Right renal pelvis (tissue), 4 donors: ENCODE data around the gene KLHDC3. TPM values are rescaled to one million over a fixed set of nuclear protein-coding genes. Genes with fewer than 3 reads are reported as not detected.
A peak's percentile ranks its signal among the peaks of the same experiment; 100 is the strongest.

ENCODE experiments used
- DNase-seq, 4 donors: peaks; one replicate each; pipeline ENCODE4 v3.0.0-alpha.2; 2013; ENCODE audit warnings: low read depth in 4 of 4, low spot score in 3 of 4, missing footprints in 1 of 4
- polyA plus RNA-seq, 4 donors: library from polyadenylated mRNA; unstranded; fragments of 120-200 nt; gene quantifications; one replicate each; pipeline ENCODE4 v1.2.1, GENCODE V29; 2013; ENCODE audit not compliant: insufficient read length in 4 of 4

KLHDC3 gene
- 100 to 1,000 TPM in 2 of 4 donors, 10 to 100 TPM in 2; 98.2 to 109 (median 99.7) TPM for polyA plus RNA-seq

- DNase-seq, result peak; percentile 94 to 100 (median 99)
Measured at GRCh38 chr6:43013843-43014433, at the start of gene KLHDC3, which contains the start of gene MEA1. Gene KLHDC3, plus strand, starts transcription at chr6:43014249. Its CDS starts 2,944 bp downstream, at chr6:43017193. Gene MEA1, minus strand, starts transcription at chr6:43013946. Its CDS starts 133 bp downstream, at chr6:43013813.

- no peak for DNase-seq
Measured at GRCh38 chr6:42966571-42966970, 47.5 kb upstream of the KLHDC3 start.

DNA sequence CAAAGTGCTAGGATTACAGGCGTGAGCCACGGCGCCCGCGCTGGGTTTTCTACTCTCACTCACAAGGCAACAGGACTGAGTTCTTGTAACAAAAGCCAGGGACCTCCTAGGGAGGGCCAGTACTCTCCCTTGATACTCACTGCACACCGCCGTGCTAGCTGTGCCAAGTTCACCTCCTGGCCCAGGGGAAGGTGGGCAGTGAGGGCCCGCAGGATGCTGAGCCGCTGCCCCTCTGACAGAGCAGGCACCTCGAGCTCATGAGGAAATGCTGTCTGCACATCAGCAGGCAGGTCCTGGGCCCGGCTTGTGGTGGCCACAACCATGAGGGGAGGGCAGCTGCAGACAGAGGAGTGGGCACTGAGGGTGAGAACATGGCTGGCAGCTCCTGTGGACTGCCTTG, 46.8 kb upstream of the KLHDC3 start:
- no peak for DNase-seq

- DNase-seq, result no peak
Measured at GRCh38 chr6:42968126-42968701, 45.8 kb upstream of the KLHDC3 start.

DNA sequence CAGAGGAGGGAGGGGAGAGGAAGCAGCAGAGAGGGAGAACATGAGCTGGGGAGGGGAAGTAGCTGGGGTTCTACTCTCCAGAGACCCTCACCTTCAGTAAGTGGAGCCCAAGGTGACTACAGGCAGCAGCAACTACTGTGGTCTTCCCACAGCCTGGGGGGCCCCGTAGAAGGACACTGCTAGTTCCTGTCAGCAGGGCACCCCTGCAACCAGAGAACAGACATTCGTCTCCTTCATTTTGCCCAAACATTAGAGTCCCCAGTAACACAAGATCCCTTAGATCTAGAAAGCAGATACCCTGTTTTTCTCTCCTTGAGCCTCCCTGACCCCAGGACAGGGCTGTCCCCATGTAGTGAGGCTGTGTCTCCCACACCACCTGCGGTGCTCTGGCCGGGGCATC, 45.3 kb upstream of the KLHDC3 start:
- no peak for DNase-seq

GRCh38 chr6:42969431-42969830, 44.6 kb upstream of the KLHDC3 start:
- DNase-seq, result no peak

DNA sequence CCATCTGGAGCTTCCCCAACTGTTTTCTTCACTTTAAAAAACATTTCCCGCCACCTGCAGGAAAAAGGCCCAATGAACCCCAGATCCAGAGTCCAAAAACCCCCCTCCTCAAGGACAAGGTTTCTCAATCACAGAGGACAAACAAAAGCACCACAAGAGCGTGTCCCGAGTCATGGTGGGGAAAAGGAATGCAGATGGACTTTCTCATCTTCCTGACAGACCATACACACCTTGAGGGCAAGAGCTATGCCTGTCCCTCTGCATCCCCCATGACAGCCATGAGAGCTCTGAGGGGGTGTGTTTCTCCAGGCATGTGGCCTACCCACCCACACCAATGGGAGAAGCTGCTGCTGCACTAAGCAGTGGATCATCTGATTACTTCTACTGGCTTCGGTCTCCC, 44.1 kb upstream of the KLHDC3 start:
- no peak for DNase-seq

DNA sequence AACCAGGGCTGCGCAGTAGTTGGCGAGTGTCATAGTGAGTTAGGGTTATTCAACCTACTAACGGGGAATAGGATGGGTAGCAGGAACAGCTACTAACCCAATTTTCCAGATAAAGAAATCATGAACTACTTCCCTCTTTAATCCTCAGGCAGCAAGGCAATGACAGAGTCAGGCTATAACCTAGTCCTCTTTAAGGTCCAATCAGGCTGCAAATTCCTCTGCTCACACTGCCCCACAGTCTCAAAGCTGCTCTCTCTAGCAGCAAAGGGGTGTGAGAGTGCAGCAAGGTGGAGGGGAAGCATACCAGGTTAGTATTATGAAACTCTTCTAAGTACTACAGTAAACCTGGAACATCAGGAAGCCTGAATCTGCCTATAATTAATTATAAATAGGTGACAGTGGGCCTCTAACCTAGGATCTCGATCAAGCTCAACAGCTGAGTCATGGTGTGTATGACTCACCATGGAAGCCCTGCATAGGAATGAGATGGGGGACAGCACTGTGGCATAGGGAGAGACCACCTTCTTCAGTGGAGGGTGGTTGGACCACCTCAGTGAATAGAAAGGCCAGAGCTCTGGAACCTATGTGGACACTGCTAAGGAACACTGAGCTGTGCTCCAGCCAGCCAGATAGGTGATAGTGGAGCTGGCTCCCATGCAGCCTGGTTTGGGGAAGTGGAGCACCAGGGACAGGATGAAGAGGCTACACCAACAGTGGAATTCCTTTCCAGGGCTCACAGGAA, 43.0 kb upstream of the KLHDC3 start:
- no peak for DNase-seq

DNA sequence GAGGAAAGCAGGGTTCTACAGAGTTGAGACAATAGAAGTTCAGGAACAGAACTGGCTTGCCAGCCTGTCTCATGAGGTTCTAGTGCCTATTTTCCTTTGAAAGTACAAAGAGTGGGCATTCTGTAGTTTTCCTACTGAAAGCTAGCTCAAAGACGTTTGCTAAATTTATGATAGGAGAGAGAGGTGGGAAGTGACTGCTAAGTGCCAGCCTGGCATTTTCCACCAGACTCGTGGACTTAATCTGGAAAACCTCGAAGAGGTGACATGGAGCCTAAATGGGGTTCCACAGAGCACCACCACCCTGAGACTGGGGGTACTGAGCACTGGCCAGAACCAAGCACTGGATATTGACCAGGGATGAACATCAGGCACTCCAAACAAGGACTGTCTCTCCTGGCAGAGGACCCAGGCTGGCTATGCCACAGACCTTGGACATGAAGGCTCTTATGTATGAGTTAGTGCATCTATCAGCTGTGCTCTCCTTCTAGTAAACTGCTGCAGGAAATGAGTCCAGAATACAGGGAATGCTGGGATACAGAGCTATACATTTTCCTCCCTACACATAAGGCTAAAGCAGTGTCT, 42.2 kb upstream of the KLHDC3 start:
- no peak for DNase-seq

DNA sequence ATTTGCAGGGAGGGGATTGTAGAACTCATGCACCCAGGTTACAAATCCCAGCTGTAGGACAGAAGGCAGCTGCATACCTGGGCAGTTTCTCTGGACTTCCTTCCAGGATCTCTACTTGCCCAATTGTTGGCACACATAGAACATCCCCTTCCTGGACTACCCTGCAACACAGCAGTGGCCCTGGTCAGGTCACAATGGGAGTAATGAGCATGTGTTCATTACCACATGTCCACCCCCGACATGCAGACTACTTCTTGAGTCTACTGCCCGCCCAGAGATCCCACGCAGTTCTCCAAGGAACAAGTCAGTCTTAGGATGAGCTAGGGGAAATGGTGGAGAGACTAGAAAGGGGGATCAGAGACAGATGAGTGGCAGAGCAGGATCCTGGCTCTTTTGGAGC, 40.1 kb upstream of the KLHDC3 start:
- DNase-seq, result no peak

- no peak for DNase-seq
Measured at GRCh38 chr6:42974919-42975505, 39.0 kb upstream of the KLHDC3 start.

DNA sequence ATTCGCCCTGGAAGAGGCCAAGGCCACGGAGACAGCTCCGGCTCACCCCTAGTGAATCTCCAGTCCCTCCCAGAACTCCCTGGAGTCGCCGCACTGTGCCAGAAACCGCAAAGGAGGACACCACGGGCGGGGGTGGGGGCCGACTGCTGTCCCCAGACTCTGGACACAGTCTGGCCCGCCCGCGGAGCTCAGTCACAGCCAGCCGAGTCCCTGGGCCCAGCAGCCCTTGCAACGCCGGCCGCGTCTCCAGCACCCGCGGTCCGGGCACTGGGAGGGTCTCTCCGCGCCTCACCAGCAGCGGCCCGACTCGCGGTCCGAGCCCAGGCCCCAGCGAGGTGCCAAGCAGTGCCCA, 35.6 kb upstream of the KLHDC3 start:
- DNase-seq, result no peak

DNA sequence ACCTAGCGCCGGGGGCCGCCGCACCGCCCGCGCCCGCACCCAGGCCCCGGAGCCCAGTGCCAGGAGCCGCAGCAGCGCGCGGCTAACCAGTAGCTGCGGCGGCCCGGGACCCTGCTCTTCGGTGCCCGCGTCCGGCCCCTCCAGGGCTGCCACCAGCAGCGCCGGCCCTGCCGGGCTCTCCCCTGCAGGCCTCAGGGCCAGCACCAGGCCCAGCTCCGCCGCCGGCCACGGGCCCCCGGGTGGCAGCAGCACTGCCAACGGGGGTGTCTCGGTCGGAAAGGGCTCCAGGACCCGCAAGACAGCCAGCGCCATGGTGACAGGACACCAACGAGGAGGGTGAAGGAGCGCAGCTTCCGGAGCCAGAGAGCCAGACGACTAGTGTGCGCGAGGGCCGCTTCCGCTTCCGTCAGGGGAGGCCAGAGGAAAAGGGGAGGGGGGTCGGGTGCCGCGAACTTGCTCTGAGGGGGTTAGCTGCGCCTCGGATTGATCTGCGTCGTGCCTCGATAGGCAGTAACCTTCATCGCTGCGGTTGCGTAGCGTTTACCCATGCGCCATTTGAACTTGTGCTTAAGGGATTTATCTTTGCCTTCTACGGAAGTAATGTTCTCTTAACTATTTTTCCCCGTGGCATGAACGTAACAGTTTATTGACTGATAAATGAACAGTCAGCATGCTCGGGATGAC, 35.1 kb upstream of the KLHDC3 start, which contains the start of gene PEX6:
Gene PEX6 (minus strand): TSS at position 343 of the 684 bp plus-strand sequence. CDS start 31 bp downstream, at position 312.
- DNase-seq, result peak; percentile 63 to 74 (median 68)

GRCh38 chr6:42979523-42980177, 34.4 kb upstream of the KLHDC3 start:
- no peak for DNase-seq

DNA sequence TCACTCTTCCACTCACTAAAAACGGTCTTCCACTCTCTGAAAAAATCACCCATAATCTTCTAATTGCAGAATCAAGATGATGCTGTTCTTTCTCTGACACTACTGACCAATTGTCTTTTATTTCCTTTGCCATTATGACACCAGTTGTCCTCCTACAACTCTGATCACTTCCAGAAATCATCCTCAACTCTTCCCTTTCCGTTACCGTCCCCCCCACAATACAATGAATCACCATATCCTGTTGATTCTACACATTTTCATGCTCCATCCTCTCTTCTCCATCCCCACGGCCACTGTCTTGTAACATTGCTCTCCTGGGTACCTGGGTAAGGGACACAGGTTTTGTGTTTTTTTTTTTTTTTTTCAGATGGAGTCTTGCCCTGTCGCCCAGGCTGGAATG, 32.2 kb upstream of the KLHDC3 start:
- DNase-seq, result no peak

DNA sequence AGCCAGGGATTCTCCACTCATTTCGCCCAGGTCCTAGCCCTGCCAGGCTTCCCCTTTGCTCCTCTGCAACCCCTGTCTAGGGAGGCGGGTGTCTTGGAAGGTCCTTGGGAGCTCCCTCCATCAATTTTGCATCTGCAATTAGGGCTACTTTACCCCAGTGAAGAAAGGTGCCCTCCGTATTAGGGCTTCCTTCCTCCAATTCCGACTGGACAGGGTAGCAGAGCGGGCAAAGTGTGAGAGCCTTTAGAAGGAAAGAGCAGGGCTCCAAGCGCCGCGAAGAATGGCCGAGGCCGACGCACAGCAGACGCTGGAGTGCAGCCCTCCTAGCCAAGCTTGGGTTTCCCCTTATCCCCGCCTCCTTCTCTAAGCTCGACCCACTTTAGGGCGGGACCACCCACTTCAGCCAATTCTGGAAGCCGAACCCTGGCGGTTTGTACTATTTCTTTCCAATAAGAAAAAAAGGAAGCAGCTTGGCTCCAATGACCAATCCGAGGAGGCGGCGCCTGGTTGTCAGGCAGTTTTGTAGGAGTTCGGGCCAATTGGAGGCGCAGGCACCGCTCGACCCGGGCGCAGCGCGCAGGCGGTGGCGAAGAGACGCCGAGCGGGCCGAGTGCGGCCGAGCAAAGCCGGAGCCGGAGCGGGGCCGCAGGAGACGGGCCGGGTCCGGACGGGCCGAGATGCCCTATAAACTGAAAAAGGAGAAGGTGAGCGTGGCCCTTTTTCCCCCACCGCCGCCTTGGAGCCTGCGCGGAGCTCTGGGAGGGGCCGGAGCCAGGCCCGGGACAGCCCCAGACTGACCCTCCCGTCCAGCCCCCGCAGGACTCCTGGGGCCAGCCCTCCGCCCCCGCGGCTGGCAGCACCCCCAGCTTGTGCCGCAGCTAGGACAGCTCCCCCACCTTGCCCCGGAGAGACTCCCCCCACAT, 29.8 kb upstream of the KLHDC3 start, which contains the start of gene PPP2R5D:
Gene PPP2R5D (plus strand): TSS at position 570 of the 923 bp plus-strand sequence. CDS start 108 bp downstream, at position 678.
- DNase-seq, result peak; percentile 89 to 99 (median 98)

GRCh38 chr6:42984924-42985475, 29.0 kb upstream of the KLHDC3 start:
- DNase-seq, result no peak
